Heart right ventricle (tissue), 16 donors: ENCODE data around the gene COPRS. TPM values are rescaled to one million over a fixed set of nuclear protein-coding genes. Genes with fewer than 3 reads are reported as not detected.

Source experiments
- ATAC-seq, 8 donors: fragments of 200-7000 bp; cut with Tn5 transposase; one replicate each; pipeline ENCODE4 v1.9.1; 2020; ENCODE audit warnings: mild to moderate bottlenecking in 8 of 8, moderate library complexity in 8 of 8, moderate number of reproducible peaks in 1 of 8
- DNase-seq, 2 donors: peaks; one replicate each; pipeline ENCODE4 v3.0.0-alpha.2; 2020
- H3K27ac ChIP-seq, 10 donors: fragments of 200-600 bp; sonication (generic) in 2 of 10; one replicate each; pipeline versions ENCODE4 v1.5.0 to v1.8.0; 2020 to 2022; ENCODE audit warnings: mild to moderate bottlenecking in 3 of 10
- H3K27me3 ChIP-seq, 7 donors: fragments of 200-600 bp; one replicate each; pipeline ENCODE4 v1.8.0; 2021 to 2022; ENCODE audit warnings: mild to moderate bottlenecking in 2 of 7
- H3K36me3 ChIP-seq, 9 donors: fragments of 200-600 bp; sonication (generic) in 1 of 9; one replicate each; pipeline versions ENCODE4 v1.5.0 to v1.8.0; 2020 to 2022; ENCODE audit warnings: mild to moderate bottlenecking in 2 of 9
- H3K4me1 ChIP-seq, 9 donors: fragments of 200-600 bp; sonication (generic) in 1 of 9; one replicate each; pipeline versions ENCODE4 v1.5.0 to v1.8.0; 2020 to 2022; ENCODE audit warnings: mild to moderate bottlenecking in 4 of 9
- H3K4me3 ChIP-seq, 10 donors: fragments of 200-600 bp; sonication (generic) in 2 of 10; one replicate each; pipeline versions ENCODE4 v1.5.0 to v1.8.0; 2020 to 2022; ENCODE audit warnings: mild to moderate bottlenecking in 7 of 10, moderate library complexity in 2 of 10
- H3K9me3 ChIP-seq, 11 donors: fragments of 200-600 bp in 10 of 11; sonication (generic) in 2 of 11; one replicate each; pipeline versions ENCODE4 v1.5.0 to v1.8.0; 2013 to 2022; ENCODE audit warnings: mild to moderate bottlenecking in 2 of 11, control low read depth in 1 of 11, moderate library complexity in 1 of 11
- CTCF ChIP-seq, 9 donors: fragments of 200-600 bp; sonication (generic) in 2 of 9; IDR thresholded peaks; one replicate each; pipeline versions ENCODE4 v1.5.0 to v1.8.0; 2021 to 2022; ENCODE audit warnings: antibody characterized with exemption in 9 of 9, mild to moderate bottlenecking in 5 of 9, moderate library complexity in 1 of 9
- WGBS, 2 donors: extraction: QIAGEN DNeasy Blood & Tissue Kit; methylation state at CpG; one replicate each; pipeline ENCODE4 v1.1.7; 2013; ENCODE audit warnings: inconsistent platforms in 1 of 2; 5-methylcytosine and 5-hydroxymethylcytosine counted together
- intact Hi-C, 10 donors: fragments of 100-400 bp; cut with DNase I; formaldehyde crosslinking; loops; one replicate each; pipeline versions ENCODE4 v1.11.1 to v1.14.2; 2022
- polyA plus RNA-seq, 2 donors: library from polyadenylated mRNA; stranded (reverse); fragments of 200-250 nt; gene quantifications; one replicate each; pipeline ENCODE4 v1.2.3, GENCODE V29; 2013
- total RNA-seq, 10 donors: library from RNA; stranded (reverse); fragmentation: NEBNext Ultra II Directional in 3 of 10; extraction: Animal tissue kit (Norgen Biotek cat#: 25700) in 3 of 10; gene quantifications; one replicate each; pipeline versions ENCODE4 v1.2.1 to v1.2.4, GENCODE V29; 2021 to 2023
- donor health status: Arrhythmogenic right ventricular cardiomyopathy.
- donor health status: ischemic (EF 13 %, LVEDD 7.1; RV severe dilation, severe dysfunction).
- donor health status: healthy with polysubstance abuse.
- donor health status: DM: no; HTN: yes; CAD: no.
- donor health status: DM: no; HTN: no; CAD: no.
- donor health status: ischemic (EF 25% LVEDD 6.9; RV normal size, moderate dysfunction).
- donor health status: ischemic (EF 25% LVEDD 5.7; RV mildly dilated, moderate dysfunction).
- donor health status: healthy.
- donor health status: DM: yes; HTN: yes; CAD: no.
- donor health status: Ischemic cardiomyopathy.
- donor health status: ischemic (EF 35%, LVEDD 5.7; RV mildly dilated, moderate dysfunction).
- donor health status: nonischemic (EF 11% LVEDD 7.7; RV severe dilation, severe dysfunction).
- donor health status: DM: yes; HTN: yes; CAD: no.
- donor health status: PGD.
- donor health status: ischemic (EF 29% LVEDD 5.4; RV normal size, mild dysfunction).
- donor health status: nonischemic (EF 23%, LVEDD 6.1; RV moderate dilation, normal function).

Gene COPRS
- total and polyA plus RNA-seq, 12 donors = 41.3 to 87.5 (median 48.0) TPM

GRCh38 chr17:31875081-31875480 is 16.0 kb upstream of the COPRS start:
- no peaks in the 10 kb centered on the region for H3K27me3 ChIP-seq
- H3K4me1 ChIP-seq = no peaks in the 10 kb centered on the region
- WGBS, 2 donors = 90 to 92% methylated on average over 2 of the region's 2 CpGs
- intact Hi-C loops = no loop called here
- no peak for TF ChIP-seq CTCF (IDR thresholded peaks at IDR 0.05)
- peaks cover 5 to 100% (median 88%) of the 10 kb centered on the region in 9 donors for H3K36me3 ChIP-seq
- DNase-seq (no peak), ATAC-seq (no peak)
- H3K27ac ChIP-seq = no peak overlapping the region
- no peak overlapping the region for H3K4me3 ChIP-seq
- no peaks in the 10 kb centered on the region for H3K9me3 ChIP-seq

DNA sequence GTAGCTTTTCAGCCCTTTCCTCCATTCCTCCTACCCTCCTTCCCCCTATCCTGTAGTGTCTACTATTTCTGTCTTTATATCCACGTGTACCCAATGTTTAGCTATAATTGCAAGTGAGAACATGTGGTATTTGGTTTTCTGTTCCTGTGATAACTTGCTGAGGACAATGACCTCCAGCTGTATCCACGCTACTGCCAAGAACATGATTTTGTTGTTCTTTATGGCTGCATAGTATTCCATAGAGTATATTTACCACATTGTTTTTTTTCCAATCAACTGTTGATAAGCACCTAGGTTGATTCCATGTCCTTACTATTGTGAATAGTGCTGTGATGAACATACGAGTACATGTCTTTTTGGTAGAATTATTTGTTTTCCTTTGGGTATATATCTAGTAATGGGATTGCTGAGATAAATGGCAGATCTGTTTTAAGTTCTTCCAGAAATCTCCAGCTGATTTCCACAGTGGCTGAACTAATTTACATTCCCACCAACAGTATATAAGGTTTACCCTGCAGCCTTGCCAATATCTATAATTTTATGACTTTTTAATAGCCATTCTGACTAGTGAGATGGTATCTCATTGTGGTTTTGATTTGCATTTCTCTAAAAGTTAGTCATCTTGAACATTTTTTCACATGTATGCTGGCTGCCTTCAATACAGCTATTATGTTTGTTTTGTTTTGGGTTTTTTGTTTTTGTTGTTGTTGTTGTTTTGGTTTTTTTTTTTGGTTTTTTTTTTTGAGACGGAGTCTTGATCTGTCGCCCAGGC is 10.9 kb upstream of the COPRS start:
- TF ChIP-seq CTCF (IDR thresholded peaks at IDR 0.05) = no peak
- Histone ChIP-seq H3K9me3 (no peaks in the 10 kb centered on the region), H3K27ac (no peak overlapping the region), H3K4me3 (no peak overlapping the region), H3K4me1 (no peaks in the 10 kb centered on the region), H3K27me3 (no peaks in the 10 kb centered on the region), H3K36me3 (peaks cover 5 to 100% (median 70%) of the 10 kb centered on the region in 9 donors)
- DNase-seq (no peak), ATAC-seq (no peak)
- WGBS, 2 donors = 97 to 99% methylated on average over 5 of the region's 5 CpGs
- intact Hi-C loops = no loop called here

- WGBS, 2 donors = 97 to 98% methylated on average over 2 of the region's 2 CpGs
- Histone ChIP-seq H3K9me3 (no peaks in the 10 kb centered on the region), H3K36me3 (peaks cover 5 to 100% (median 74%) of the 10 kb centered on the region in 9 donors), H3K27ac (no peak overlapping the region), H3K4me3 (no peak overlapping the region), H3K4me1 (no peaks in the 10 kb centered on the region), H3K27me3 (no peaks in the 10 kb centered on the region)
- no peak for TF ChIP-seq CTCF (IDR thresholded peaks at IDR 0.05)
- DNase-seq = no peak
- ATAC-seq = no peak
- intact Hi-C loops = no loop called here
These were observed 10.0 kb upstream of the COPRS start for GRCh38 chr17:31869031-31869430.

DNA sequence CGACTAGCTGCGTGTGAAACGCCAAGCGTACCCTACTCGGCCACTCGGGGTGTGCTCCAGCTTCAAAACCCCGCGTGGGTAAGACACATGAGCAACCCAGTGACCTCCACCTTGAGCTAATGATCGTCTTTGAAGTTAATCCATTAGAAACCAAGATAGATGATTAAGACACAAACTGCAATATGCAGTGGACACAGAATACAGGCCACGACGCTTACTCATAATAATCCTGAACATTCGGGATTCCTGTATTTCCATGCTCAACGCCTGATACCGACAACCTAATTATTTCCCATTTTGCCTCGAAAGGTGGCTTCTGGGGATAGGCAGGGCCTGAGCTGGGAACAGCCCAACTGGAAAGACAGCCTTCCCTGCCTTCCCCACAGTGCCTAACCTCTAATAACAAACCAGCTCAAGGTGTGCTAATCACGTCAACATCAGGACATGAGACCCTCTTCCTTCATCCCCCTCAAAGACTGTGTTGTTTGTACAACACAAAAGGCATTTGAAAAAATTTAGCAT is 504 bp upstream of the COPRS start:
- intact Hi-C loops = loop anchor here in 2 of 10 donors (2.0 to 5.0 kb wide), 2 partner anchors 41 to 422 kb away; partner anchors contain the start of gene UTP6 (in 1 of the 2)
- TF ChIP-seq CTCF (IDR thresholded peaks at IDR 0.05) = no peak
- H3K4me3 ChIP-seq = peak overlapping the region in 9 of 10 donors; percentile 48 to 77 (median 66)
- no peaks in the 10 kb centered on the region for H3K9me3 ChIP-seq
- WGBS, 2 donors = 18 to 19% methylated on average over 16 of the region's 16 CpGs
- H3K4me1 ChIP-seq = peaks cover 5 to 26% (median 17%) of the 10 kb centered on the region in 9 donors
- peaks cover 0 to 58% (median 16%) of the 10 kb centered on the region in 9 donors for H3K36me3 ChIP-seq
- no peak for DNase-seq
- no peak for ATAC-seq
- H3K27ac ChIP-seq = peak overlapping the region in 1 of 10 donors; percentile 30
- H3K27me3 ChIP-seq = no peaks in the 10 kb centered on the region
